GM12873 (cell line): ENCODE results near the gene FAM118B.

ENCODE experiments used
- TF ChIP-seq, protein P1 (sequence below): IDR thresholded peaks from 2 replicates; pipeline ENCODE4 v1.5.1; 2012; ENCODE audit warnings: low read depth, mild to moderate bottlenecking, moderate library complexity, low read length, control low read depth; ENCODE audit not compliant: insufficient read depth; ENCODE audit errors: missing control alignments

The FAM118B gene

DNA sequence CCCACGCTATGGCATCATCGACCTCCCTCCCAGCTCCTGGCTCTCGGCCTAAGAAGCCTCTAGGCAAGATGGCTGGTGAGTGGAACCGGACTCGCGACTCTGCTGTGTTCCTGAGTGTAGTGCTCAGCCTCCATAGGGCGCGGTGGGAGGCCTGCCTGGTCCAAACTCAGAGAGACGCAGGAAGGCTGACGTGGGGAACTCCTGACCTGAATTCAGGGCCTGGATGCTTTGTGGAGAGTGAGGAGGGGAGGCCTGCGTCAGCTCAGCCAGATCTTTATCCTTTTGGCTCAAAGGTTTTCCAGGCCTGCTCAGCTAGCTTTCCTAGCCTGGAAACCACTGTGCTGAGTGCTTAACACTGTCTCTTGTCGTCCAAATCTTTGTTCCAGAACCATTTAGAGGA is 79.3 kb downstream of the FAM118B start:
- TF ChIP-seq, protein P1, sequence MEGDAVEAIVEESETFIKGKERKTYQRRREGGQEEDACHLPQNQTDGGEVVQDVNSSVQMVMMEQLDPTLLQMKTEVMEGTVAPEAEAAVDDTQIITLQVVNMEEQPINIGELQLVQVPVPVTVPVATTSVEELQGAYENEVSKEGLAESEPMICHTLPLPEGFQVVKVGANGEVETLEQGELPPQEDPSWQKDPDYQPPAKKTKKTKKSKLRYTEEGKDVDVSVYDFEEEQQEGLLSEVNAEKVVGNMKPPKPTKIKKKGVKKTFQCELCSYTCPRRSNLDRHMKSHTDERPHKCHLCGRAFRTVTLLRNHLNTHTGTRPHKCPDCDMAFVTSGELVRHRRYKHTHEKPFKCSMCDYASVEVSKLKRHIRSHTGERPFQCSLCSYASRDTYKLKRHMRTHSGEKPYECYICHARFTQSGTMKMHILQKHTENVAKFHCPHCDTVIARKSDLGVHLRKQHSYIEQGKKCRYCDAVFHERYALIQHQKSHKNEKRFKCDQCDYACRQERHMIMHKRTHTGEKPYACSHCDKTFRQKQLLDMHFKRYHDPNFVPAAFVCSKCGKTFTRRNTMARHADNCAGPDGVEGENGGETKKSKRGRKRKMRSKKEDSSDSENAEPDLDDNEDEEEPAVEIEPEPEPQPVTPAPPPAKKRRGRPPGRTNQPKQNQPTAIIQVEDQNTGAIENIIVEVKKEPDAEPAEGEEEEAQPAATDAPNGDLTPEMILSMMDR, result no peak

GRCh38 chr11:126293726-126294125 is 82.1 kb downstream of the FAM118B start:
- TF ChIP-seq, protein P1, result no peak

DNA sequence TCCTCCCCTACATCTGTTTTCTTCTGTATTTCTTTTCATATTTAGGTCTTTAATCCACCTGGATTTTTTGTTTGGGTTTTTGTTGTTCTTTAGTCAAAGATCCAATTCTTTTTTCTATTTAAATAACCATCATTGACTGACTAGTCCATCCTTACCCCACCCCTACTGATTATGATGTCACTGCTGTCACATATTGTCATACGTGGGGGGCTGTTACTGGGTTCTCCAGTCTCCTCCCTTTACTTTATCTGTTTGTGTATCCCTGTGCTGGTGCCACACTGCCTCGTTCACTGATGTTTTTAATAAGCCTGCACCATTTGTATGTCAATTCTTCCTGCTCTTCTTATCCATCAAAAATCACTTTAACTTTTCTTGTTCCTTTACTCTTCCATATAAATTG is 85.4 kb downstream of the FAM118B start:
- TF ChIP-seq, protein P1, result no peak

DNA sequence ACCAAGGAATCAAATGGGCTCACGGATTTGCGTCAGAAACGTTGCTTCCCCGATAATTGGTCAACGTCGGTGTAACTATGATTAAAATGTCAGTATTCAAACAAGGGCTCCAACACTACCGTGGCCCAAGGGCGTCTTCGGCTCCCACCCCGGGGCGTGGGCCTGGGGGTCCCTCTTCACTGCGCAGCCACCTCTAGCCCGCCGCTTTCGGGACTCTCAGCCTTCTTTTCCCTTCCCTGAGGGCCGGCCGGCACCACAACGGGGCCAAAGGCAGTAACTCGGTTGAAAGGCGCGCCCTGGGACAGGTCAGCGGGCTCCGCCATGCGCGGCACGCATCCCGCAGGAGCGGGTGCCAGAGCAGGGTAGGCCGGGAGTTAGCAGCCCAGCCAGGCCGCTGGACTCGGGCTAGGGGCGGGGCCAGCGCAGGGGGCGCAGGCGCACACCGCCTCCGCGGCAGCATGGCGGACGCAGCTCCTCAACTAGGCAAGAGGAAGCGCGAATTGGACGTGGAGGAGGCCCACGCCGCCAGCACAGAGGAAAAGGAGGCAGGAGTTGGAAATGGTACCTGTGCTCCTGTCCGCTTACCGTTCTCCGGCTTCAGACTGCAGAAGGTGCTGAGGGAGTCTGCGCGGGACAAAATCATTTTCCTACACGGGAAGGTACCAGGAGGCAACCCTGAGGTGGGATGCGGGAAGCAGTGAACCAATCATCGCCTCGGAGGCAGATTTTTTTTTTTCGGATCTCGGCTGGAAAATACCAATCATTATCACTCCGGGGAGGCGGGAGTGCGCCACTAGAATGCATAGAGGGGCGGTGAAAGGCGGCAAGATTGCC is 92.3 kb downstream of the FAM118B start, which contains the start of gene DCPS:
Gene DCPS (plus strand): TSS at position 438 of the 834 bp plus-strand sequence. CDS start 21 bp downstream, at position 459.
- TF ChIP-seq, protein P1, result no peak

- TF ChIP-seq, protein P1, result no peak
These were observed 93.0 kb downstream of the FAM118B start for GRCh38 chr11:126304457-126305075.

DNA sequence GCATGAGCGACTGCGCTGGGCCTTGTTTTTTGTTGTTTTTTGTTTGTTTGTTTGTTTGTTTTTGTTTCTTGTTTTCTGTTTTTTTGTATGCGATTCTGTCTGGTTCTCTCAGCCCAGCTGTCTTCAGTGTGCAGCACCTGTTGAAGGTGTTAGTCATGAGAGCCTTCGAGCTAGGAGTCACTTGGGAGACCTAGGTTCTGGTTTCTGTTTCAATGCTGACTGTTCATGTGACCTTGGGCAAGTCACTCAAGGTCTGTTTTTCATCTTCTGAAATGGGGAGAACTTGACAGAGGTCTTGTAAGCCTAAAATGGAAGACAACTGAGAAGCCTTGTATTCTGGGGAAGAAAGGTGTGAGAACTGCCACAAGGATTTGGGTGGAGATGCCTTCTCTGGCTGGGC is 94.1 kb downstream of the FAM118B start:
- TF ChIP-seq, protein P1, result no peak

- TF ChIP-seq, protein P1, result peak; percentile 41
These were observed 96.1 kb downstream of the FAM118B start for GRCh38 chr11:126307706-126308105.
